GM13977 (cell line): ENCODE data around the gene GPC4.

Experiments used
- DNase-seq: peaks from one replicate; pipeline ENCODE4 v3.0.0; 2012; ENCODE audit warnings: low spot score
- in situ Hi-C: fragments of 300-500 bp; cut with MboI; formaldehyde crosslinking; loops from one replicate; pipeline ENCODE4 v1.12.0; 2022; ENCODE audit warnings: low sequenced_read_pairs, low pct_unique_long_range_greater_than_20kb, mixed read lengths, inconsistent platforms; ENCODE audit not compliant: unreplicated experiment
- TF ChIP-seq, protein P1 (sequence below): IDR thresholded peaks from 2 replicates; pipeline ENCODE4 v1.5.1; 2012; ENCODE audit warnings: mild to moderate bottlenecking, control low read depth; ENCODE audit not compliant: insufficient read depth; ENCODE audit errors: extremely low read depth, missing control alignments

The GPC4 gene

DNA sequence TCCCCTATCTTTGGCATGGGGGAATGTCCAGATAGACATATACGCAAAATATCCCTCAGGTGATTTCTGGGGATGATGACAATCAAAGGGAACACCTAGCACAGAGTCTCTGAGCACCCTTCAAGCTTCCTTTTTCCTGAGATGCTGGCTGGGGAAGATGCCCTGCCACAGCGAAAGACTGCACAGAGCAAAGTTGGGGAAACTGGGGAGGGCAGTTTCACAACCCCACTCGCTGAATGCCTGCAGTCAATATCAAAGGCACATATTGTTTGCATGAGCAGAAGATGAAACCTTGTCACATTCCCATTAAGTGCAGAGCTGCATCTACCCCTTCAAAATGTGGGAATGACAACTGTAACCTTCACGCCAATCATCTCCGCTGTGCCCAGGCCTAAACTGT lies 2.6 kb downstream of the GPC4 start:
- in situ Hi-C loops: no loop called here
- TF ChIP-seq, protein P1, sequence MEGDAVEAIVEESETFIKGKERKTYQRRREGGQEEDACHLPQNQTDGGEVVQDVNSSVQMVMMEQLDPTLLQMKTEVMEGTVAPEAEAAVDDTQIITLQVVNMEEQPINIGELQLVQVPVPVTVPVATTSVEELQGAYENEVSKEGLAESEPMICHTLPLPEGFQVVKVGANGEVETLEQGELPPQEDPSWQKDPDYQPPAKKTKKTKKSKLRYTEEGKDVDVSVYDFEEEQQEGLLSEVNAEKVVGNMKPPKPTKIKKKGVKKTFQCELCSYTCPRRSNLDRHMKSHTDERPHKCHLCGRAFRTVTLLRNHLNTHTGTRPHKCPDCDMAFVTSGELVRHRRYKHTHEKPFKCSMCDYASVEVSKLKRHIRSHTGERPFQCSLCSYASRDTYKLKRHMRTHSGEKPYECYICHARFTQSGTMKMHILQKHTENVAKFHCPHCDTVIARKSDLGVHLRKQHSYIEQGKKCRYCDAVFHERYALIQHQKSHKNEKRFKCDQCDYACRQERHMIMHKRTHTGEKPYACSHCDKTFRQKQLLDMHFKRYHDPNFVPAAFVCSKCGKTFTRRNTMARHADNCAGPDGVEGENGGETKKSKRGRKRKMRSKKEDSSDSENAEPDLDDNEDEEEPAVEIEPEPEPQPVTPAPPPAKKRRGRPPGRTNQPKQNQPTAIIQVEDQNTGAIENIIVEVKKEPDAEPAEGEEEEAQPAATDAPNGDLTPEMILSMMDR: no peak

DNA sequence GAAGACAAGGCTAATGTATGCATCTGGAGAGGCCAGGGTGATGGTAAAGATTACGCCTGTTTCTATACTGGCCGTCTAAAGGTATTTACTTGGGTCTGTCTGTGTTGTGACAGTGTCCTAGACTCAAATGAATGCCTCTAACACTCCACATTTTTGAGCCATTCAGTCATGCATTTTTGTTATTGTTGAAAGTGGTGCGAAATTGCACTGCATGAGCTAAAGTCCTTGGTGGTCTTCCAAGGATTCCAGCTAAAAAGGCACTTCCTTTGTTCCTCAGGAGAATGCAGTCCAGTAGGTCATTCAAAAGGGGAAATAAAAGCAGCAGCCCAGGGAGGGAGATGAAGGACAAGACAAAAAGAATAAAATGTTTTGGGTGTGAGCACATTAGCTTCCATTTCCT lies 3.0 kb downstream of the GPC4 start:
- TF ChIP-seq, protein P1: no peak
- in situ Hi-C loops: no loop called here
- DNase-seq: no peak

More for the DNA sequence above, 2.6 kb downstream of the GPC4 start:
- no peak for DNase-seq

DNA sequence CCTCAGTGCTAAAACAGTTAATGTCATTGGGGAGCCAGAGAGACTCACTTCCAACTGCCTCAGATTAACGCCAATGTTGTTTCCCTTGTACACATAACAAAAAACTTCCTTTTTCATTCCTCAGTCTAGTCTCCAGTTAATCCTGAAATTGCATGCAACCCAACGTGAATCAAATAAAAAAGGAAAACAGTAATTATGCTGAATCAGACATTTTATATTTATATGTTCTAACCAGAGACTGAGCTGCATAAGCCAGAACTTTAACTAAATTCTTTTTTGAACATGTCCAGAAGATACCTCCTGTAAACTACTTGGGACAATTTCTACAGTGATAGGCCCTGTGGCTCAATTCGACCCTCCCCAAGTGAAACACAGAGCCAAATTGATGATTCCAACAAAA lies 4.7 kb downstream of the GPC4 start:
- TF ChIP-seq, protein P1: no peak
- in situ Hi-C loops: no loop called here
- no peak for DNase-seq

DNA sequence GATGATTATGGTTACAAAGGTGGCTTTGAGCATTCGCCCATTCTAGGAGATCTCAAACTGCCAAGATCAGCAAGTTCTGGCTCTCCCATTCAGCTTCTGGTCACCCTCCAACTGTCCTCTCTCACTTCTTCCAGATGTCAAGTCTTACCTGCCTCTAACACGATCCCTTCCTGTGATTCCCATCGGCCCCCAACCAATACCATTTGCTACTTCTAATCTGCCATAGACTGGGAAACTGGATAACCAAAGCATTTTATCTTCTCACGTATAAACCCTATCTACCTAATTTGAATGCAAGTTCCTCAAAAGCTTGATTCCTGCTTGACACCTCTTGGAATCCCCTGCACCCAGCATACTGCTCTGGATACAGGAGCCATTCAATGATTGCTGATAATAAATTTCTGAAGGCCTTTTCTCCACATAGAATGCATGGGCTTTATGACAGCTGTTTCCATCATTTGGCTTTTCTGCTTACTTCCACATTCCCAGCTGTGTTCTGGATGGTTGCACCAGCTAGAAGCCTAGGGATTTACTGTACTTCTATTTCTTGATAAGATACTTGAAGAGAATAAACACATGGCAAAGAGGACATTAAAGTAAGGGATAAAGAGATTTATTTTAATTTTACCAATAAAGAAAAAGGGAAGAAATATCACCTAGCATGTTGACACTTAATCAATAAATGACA lies 9.6 kb downstream of the GPC4 start:
- TF ChIP-seq, protein P1: no peak
- DNase-seq: no peak
- in situ Hi-C loops: no loop called here

DNA sequence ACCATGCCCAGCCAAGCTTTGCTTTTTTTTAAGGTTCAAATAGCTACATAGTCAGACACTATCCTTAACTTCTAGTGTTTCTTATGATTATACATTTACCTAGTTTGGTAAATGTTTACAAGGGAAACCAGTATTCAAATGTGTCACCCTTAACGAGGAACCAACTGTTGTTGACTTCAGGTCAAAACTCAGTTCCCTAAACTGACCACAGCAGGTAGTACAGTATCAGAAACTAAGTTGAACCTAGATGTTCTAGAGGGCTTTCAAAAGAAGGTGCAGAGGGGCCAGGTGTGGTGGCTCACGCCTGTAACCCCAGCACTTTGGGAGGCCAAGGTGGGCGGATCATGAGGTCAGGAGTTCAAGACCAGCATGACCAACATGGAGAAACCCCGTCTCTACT lies 11.3 kb downstream of the GPC4 start:
- TF ChIP-seq, protein P1: no peak
- DNase-seq: no peak
- in situ Hi-C loops: no loop called here

DNA sequence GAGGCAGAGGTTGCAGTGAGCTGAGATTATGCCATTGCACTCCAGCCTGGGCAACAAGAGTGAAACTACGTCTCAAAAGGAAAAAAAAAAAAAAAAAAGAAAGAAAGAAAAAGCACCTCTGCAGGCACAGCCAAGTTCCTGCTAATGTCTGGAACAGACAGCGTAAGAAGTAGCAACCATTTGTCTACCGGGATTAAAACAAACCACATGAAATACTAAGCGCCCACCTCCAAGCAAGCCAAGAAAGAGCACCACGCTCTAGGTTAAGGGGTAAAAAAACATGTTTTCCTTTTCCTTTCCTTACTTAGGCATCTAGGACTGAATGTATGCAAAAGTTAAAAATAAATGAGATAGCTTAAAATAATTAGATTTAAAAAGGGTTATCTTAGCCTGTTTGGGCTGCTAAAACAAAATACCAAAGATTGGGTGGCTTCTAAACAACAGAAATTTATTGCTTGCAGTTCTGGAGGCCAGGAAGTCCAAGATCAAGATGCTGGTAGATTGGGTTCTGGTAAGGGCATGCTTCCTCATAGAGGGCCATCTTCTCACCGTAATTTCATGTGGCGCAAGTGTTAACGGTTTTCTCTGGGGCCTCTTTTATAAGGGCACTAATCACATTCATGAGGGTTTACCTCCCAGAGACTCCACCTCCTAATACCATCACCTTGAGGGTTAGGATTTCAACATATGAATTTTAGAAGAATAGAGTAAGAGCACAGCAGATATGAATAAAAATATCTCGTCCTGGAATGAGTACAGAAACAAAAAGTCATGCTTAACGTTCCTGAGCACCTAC lies 12.3 kb downstream of the GPC4 start:
- TF ChIP-seq, protein P1: no peak
- no peak for DNase-seq
- in situ Hi-C loops: no loop called here
